OCI-LY7 (cell line): ENCODE measurements around the gene UNC79. TPM values are rescaled to one million over a fixed set of nuclear protein-coding genes. Genes with fewer than 3 reads are reported as not detected.

Source experiments
- BruUV-seq: library from RNA; stranded (reverse); fragments of 400-500 nt; replicated peaks from 2 replicates; lab custom pipeline; 2021; lab: Mats Ljungman, UMichigan
- CTCF ChIA-PET: fragments of 300-600 bp; sonication (Branson Sonifier 250); formaldehyde crosslinking; loops from one replicate; lab custom pipeline; 2022; ENCODE audit warnings: antibody characterized with exemption; ENCODE audit not compliant: unreplicated experiment; lab: Charles Lee
- POLR2A ChIA-PET: fragments of 300-600 bp; sonication (Branson Sonifier 250); formaldehyde crosslinking; loops from one replicate; lab custom pipeline; 2022; ENCODE audit warnings: antibody characterized with exemption; lab: Charles Lee
- DNase-seq: peaks from one replicate; pipeline ENCODE4 v3.0.0-alpha.2; 2015; ENCODE audit warnings: low spot score
- H2AFZ ChIP-seq: fragments of 200-600 bp; sonication (generic), shearing (Covaris generic); 2 replicates; pipeline ENCODE4 v1.6.1; 2014; ENCODE audit warnings: mild to moderate bottlenecking, antibody characterized with exemption, low read length, moderate library complexity
- H3K27ac ChIP-seq: fragments of 200-600 bp; sonication (generic); 2 replicates; pipeline ENCODE4 v1.5.1; 2014; ENCODE audit warnings: mixed run types, low read depth, mild to moderate bottlenecking, moderate library complexity, low read length, inconsistent platforms; ENCODE audit not compliant: poor library complexity, severe bottlenecking
- H3K36me3 ChIP-seq: fragments of 200-600 bp; sonication (generic); 2 replicates; pipeline ENCODE4 v1.6.1; 2014; ENCODE audit warnings: mild to moderate bottlenecking, antibody characterized with exemption, low read length, moderate library complexity, mixed read lengths; ENCODE audit not compliant: insufficient read depth
- H3K4me1 ChIP-seq: fragments of 200-600 bp; sonication (generic); 2 replicates; pipeline ENCODE4 v1.5.1; 2014; ENCODE audit warnings: mild to moderate bottlenecking, low read length; ENCODE audit not compliant: insufficient read depth, poor library complexity, severe bottlenecking
- H3K4me2 ChIP-seq: fragments of 200-600 bp; sonication (generic); 2 replicates; pipeline ENCODE4 v1.6.1; 2014; ENCODE audit warnings: mild to moderate bottlenecking, low read length
- H3K4me3 ChIP-seq: fragments of 200-600 bp; sonication (generic); 2 replicates; pipeline ENCODE4 v1.5.1; 2014; ENCODE audit warnings: mild to moderate bottlenecking, low read depth, low read length; ENCODE audit not compliant: poor library complexity, severe bottlenecking
- H3K79me2 ChIP-seq: fragments of 200-600 bp; sonication (generic); 2 replicates; pipeline ENCODE4 v1.6.1; 2016; ENCODE audit warnings: low read depth, mild to moderate bottlenecking, low read length, moderate library complexity, mixed read lengths; ENCODE audit not compliant: insufficient read depth
- H3K9me2 ChIP-seq: fragments of 200-600 bp; sonication (generic); 2 replicates; pipeline ENCODE4 v1.6.1; 2016; ENCODE audit warnings: mild to moderate bottlenecking, low read length, mixed read lengths; ENCODE audit not compliant: insufficient read depth
- H3K9me3 ChIP-seq: fragments of 200-600 bp; sonication (generic); 2 replicates; pipeline ENCODE4 v1.6.1; 2014; ENCODE audit warnings: mild to moderate bottlenecking, mixed run types, low read length, mixed read lengths
- H4K20me1 ChIP-seq: fragments of 200-600 bp; sonication (generic); 2 replicates; pipeline ENCODE4 v1.6.1; 2014; ENCODE audit warnings: mild to moderate bottlenecking, antibody characterized with exemption, low read length, moderate library complexity, mixed read lengths; ENCODE audit not compliant: insufficient read depth
- CTCF ChIP-seq: fragments of 200-600 bp; sonication (generic); conservative IDR thresholded peaks from 2 replicates; pipeline ENCODE4 v1.5.1; 2014; ENCODE audit warnings: mild to moderate bottlenecking, antibody characterized with exemption, low read length, moderate library complexity, mixed read lengths
- EZH2phosphoT487 ChIP-seq: fragments of 200-600 bp; sonication (generic); IDR thresholded peaks from 2 replicates; pipeline ENCODE4 v1.6.1; 2018; ENCODE audit warnings: low read depth, borderline replicate concordance, mild to moderate bottlenecking, mixed run types, antibody characterized with exemption, low read length, moderate library complexity, mixed read lengths
- intact Hi-C: fragments of 100-400 bp; cut with micrococcal nuclease; formaldehyde crosslinking; loops from one replicate; pipeline ENCODE4 v1.10.0; 2022; ENCODE audit not compliant: unreplicated experiment
- total RNA-seq, 2 experiments: library from RNA; depleted of rRNA in 1 of 2; stranded (reverse); fragments of >200 nt in 1 of 2; shearing (Covaris generic) in 1 of 2; gene quantifications; 2 replicates each; pipeline ENCODE4 v1.2.3, GENCODE V29; 2014 to 2022

UNC79 gene
- total RNA-seq, 2 experiments from 2014 or later = 0.17 to 0.19 TPM

DNA sequence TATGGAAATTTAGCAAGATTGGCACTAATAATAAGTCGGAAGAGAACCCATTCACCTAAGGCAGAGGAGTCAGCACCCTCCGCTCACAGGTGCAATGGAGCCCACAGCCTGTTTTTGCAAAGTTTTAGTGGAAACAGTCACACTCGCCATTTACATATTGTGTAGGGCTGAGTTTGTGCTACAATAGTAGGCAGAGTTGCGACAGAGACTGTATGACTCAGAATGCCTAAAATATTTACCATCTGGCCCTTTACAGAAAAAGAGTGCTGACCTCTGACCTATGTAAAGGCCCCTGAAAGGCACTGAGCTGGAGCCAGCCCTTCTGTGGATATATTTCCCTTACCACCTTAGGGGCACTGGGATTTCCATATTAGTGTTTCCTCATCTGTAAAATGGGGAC is 278.5 kb downstream of the UNC79 start:
- CTCF ChIA-PET = no interaction called here
- no peak for DNase-seq
- Histone ChIP-seq H3K27ac (no peak overlapping the region), H3K9me2 (no peaks in the 10 kb centered on the region), H3K4me3 (no peak overlapping the region), H3K4me2 (no peak overlapping the region), H3K9me3 (no peaks in the 10 kb centered on the region), H2AFZ (no peak overlapping the region), H3K36me3 (no peaks in the 10 kb centered on the region), H3K4me1 (no peaks in the 10 kb centered on the region), H3K79me2 (no peaks in the 10 kb centered on the region), H4K20me1 (no peaks in the 10 kb centered on the region)
- POLR2A ChIA-PET = no interaction called here
- no peak for TF ChIP-seq EZH2phosphoT487
- no peak for TF ChIP-seq CTCF
- BruUV-seq = no TSS peak
- intact Hi-C loops = no loop called here

DNA sequence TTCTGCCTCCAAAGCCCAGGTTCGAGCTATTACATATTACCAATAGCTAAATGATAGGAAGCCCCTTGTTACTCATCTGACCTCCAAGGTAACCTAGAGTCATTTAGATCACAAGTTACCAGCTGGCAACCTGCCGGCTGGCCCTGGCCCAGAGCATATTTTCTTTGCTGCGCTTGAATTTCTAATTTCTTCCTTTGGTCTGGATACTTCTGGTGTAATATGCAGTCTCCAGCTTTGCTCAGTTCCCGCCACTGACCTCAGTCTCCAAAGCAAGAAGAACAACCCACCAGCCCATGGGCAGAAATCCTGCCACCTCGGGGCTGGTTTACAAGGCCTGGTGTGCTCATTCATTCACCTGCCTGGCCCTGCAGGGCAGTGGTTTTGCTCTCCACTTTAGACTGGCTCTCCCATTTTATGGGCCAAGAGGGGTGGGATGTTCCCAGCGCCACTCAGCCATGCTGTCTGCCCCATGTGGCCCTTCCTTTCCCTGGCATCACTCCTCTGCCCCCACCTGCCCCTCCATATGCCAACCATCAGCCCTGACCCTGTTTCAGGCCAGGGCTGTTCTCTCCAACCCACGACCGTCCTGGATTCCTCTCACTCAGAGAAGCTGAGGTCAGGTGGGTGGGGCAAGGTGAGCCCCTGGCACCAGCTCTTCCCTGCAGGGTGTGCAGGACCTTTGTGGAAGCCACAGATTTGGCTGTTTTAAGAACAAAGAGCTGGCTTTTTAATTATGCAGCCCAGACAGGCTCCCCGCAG is 281.5 kb downstream of the UNC79 start:
- no peak overlapping the region for H3K4me2 ChIP-seq
- no peak for DNase-seq
- no peaks in the 10 kb centered on the region for H4K20me1 ChIP-seq
- no peaks in the 10 kb centered on the region for H3K36me3 ChIP-seq
- no peaks in the 10 kb centered on the region for H3K9me2 ChIP-seq
- no peak overlapping the region for H3K4me3 ChIP-seq
- TF ChIP-seq EZH2phosphoT487 (no peak), CTCF (no peak)
- H3K9me3 ChIP-seq = no peaks in the 10 kb centered on the region
- no peak overlapping the region for H3K27ac ChIP-seq
- H3K79me2 ChIP-seq = no peaks in the 10 kb centered on the region
- no peaks in the 10 kb centered on the region for H3K4me1 ChIP-seq
- BruUV-seq = no TSS peak
- ChIA-PET CTCF (no interaction called here), POLR2A (interaction anchor here (1.1 kb wide), 2 partner anchors 11 to 56 kb away, joined by 4 read pairs; no protein-coding TSS in a partner anchor)
- no peak overlapping the region for H2AFZ ChIP-seq
- intact Hi-C loops = no loop called here
